HG03095 (cell line): ENCODE data around the gene IL21R.

Experiments
- ATAC-seq: cut with Tn5 transposase; IDR thresholded peaks from one replicate; pipeline ENCODE4 v1.9.1; 2021; ENCODE audit warnings: moderate library complexity; ENCODE audit not compliant: unreplicated experiment

IL21R gene

GRCh38 chr16:27462846-27463682 is 61.1 kb downstream of the IL21R start:
- no peak for ATAC-seq

DNA sequence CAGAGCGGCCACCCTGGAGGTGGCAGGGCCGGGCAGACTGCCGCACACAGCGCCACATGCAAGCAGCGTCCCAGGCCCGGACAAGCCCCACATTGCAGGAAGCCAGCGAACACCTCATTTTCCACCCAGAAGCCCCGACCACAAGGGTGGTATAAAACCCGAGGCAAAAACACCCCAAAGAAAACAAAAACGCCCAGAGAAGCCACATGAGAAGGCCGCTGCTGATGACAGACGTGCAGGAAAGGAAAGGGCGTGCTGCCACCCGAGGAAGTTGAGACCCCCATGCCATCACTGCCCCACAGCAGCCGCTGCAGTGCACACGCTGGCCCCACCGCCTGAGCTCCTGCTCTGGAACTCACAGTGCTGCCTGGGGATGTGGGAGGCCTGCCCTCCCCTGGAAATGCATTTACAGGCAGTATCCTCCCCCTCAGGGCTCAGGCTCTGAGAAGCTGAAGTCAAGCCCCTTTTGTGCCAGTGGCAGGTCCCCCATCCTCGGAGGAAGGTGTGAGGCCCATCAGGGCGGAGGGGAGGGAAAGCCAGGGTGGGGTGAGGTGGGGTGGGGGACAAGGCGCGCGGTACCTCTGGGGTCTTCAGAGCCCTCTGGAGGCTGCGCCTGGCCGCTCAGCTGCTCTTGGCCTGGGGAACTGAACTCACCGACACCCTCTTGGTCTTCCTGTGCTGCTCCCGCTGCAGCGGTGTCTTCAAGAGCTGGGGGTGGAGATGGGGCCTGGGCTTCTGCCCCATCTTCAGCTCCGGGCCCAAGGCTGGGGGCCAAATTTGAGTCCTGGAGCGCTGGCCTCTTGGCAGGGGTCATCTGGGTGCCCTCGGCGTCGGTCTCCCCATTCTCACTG is 62.0 kb downstream of the IL21R start:
- no peak for ATAC-seq

DNA sequence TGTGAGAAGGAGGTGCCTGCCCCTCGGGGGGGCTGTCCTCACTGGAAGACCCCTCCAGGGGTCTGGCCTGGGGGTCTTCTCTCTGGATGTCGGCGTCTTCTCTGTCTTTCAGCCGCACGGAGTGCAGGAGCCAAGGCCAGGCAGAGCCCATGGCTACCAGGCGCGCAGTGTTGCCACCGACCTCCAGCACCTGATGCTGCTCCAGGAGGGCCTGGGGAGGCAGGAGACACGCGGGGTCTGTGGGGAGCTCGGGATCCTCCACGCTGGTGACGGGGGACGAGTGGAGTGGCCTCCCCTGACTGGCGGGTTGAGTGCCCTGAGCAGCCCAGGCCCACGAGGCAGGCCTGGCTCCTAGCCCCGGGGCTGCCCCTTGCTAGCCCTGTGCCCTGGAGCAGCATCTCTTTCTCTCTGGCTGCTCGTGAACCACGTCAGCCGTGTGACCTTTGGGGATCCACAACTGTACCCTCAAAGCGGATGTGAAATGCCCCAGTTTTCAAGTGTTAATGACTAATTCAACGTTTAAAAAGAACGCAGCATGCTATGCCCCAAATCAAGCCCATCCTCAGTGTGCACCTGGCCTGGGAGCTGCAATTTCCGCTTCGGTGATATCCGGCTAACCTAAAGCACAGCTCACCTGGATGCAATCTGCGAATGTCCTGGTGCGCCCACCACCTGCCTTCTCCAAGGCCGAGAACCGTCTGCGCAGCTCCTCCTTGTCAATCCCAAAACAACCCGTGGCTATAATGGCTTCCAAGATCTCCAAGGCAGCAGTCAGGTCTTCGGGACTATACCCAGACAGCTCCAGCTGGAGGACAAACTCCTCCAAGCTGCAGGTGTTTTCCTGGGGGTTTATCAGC is 62.9 kb downstream of the IL21R start:
- ATAC-seq, result no peak

DNA sequence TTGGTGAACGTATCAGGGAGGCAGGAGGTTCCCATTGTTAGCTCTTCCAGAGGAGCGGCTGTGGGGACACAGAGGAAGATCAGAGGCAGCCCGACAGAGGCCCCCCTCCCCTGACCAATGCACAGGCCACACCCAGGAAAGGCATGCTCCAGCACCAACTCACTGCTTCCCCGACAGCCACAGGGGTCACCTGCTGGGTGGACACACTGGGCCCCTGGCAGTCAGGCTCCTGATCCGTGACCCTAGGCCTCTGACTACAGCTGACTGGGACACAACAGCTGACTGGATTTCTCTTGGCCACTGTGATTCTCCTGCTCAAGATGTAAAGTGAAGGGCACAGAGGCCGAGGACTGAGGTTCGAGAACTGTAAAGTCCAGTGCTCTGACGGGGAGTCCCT is 63.5 kb downstream of the IL21R start:
- ATAC-seq, result no peak

DNA sequence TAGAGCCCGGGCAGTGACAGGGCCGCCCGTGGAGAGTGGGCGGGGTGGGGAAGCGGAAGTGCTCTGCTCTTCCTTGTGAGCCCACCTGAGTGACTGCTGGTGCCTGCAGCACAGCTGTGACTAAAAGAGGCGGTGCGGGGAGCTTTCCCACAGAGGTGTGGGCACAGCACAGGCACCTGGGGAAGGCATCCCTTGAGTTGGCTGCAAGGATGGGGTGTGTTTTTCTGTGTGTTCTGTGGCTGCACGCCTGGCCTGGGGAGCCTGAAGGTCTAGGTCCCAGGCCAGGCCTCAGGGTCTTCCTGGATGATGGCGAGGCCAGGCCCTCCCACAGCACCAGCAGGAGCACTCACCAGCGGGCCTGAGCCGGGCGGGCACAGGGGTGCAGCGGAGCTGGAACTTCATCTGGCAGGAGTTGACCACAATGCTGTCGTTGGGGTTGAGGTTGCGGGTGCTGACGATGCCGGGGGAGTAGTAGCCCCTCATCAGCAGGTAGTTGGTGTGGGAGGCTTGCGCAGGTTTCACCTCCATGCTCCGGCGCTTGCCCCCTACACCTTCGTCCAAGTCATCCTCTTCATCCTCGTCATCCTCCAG is 67.1 kb downstream of the IL21R start:
- no peak for ATAC-seq

DNA sequence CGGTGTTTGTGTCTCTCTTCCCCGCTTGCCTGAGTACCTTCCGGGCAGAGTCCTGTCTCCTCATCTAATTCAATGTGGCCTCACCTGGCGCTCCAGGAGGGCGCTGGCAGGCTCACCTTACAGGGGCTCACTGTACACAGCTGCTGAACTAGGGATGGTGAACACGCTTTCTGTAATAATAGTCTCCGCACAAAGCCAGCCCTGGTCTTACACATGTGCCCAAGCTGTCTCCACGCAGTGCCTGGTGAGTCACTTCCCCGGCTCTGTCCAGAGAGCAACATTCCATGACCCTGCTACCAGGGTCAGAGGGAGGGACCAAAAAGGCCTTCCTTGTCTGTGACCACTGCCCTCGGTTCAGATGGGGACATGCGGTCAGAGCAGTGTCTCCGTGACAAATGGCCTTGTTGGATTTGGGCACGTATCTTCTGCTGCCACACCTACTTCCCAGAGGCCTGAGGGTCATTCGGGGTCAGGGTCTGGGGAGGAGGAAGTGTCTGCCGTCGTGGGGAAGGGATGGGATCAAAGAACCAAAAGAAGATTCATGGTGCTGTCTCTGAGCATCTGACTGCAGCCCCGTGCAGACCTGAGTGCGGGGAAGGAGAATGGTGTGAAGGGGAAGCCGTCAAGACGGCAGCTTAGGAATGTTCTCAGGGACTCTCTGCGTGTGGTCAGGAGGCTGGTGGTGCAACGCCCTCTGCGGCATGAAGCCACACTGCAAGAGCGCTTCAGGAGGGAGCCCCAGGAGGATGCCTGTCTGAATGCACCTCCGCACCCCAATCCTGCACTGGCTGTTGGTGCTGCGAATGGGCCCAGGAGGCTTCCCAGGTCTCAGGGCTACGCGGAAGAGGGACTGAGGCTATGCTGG is 68.8 kb downstream of the IL21R start:
- ATAC-seq, result no peak

- no peak for ATAC-seq
Observed at GRCh38 chr16:27471661-27472060, 69.7 kb downstream of the IL21R start.

- no peak for ATAC-seq
Observed at GRCh38 chr16:27472091-27473020, 70.4 kb downstream of the IL21R start.

- ATAC-seq, result no peak
Observed at GRCh38 chr16:27473101-27473900, 71.3 kb downstream of the IL21R start.

- no peak for ATAC-seq
Observed at GRCh38 chr16:27474041-27474440, 72.1 kb downstream of the IL21R start.

DNA sequence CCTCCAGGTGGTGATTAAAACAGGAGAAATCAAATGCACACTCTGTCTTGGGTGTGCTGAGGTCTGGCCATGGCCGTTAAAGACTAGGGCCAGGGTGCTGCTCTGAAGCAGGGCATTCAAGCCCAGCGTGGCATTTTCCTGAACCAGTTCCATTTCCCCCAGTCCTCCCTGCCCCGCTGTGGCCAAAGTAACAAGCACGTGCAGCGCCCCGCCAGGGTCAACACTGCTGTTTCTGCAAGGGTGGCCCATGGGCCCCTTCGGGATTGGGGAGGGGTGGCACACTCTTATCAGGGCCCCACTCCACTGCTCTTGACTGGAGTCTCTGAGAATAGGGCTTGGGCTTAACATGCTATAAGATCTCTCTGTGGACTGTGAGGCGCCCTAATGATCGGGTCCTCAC is 72.9 kb downstream of the IL21R start:
- no peak for ATAC-seq

- ATAC-seq, result no peak
Observed at GRCh38 chr16:27475561-27475960, 73.6 kb downstream of the IL21R start.

DNA sequence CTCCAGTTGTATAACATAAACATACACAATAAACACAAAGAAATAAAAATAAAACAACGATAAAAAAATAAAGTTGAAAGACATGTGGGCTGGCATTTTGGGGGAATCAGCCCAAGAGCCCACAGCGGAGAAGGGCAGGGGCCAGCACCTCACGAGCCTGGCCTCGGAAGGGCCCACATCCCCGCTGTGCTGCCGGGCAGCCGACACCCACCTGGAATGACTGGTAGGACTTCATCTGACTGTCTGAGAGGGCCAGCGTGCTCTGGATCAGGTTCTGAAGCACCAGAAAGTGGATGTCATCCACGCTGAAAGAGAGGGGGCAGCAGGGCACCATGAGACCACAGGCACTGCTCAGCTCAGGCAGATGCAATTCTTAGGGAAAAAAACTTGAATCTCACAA is 74.3 kb downstream of the IL21R start:
- no peak for ATAC-seq

DNA sequence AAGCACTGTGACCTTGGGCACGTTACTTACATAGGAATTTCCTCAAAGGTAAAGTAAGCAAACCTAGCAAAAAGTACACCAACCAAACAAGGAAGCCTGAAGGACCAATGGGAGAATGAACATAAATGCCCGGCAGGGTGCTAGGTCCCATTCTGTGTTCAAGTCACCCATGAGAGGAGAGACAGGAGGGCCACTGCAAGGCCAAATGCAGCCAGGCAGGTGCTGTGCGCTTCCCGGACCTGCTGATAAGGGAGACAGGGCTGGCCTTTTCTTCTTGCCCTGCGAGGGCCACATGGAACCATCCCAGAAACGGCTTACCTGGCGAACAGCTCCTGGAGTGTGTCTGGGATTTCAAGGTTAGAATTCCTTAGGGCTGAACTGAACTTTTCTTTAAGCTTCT is 78.8 kb downstream of the IL21R start:
- no peak for ATAC-seq

DNA sequence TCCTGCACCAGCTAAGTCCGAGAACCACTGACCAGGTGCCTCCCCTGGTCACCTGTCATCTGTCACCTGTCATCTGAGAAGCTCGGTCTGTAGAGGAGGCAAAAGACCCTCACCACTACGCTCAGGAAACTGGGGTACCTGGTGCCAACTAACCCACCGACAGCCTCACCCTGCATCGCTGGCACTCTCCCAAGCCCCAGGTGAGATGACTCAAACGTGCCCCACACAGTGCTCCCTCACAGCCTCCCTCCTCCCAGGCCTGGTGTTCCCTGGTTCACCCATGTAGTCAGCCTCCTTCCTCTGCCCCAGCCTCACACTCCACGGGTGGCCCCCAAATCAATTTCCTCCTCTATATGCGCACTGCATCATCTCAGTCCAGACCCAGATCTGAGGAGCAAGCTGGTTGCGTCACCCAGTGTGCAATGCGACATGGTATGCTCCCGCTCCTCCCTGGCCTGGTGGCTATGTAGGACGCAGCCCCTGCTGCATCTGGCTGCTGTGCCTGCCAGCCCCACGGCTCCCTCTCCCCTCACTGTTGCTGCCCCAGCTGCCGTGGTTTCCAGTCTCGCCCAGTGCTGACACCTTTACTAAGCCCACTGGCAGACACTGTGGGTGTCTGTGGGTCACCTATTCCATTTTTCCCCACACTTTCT is 79.4 kb downstream of the IL21R start:
- no peak for ATAC-seq

DNA sequence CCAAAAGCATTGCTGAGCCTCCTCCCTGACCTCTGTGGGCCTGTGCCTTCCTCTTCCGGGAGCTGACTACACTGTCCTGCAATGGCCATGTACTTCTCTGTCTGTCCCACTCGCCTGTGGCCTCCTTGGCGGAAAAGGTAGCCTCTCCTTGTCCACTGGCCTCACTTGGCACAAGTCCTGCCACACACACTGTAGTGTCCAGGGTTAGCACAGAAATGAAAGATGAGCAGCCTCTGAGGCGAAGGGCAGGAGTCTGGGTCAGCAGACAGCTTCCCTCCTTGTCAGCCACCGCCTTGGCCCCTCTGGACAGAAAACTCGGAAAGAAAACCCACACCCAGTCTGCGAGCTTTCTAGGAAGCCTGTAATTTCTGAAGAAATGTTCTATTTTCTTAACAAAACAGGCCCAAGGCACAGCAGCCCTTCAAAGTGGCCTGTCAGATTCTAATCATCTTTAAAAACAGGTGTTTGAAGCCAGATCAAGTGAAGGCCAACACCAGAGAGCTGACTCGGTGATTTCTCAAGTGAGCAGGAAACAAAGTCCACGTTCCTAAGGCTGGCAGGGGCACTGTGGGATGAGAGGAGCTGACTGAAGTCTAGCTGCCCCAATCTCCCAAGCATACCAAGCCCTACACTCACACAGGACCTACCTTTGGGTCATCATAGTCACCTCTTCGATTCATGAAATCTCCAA is 80.6 kb downstream of the IL21R start:
- no peak for ATAC-seq

- no peak for ATAC-seq
Observed at GRCh38 chr16:27483088-27483437, 81.1 kb downstream of the IL21R start.
